ENCODE measurements around the gene KBTBD3. TPM values are rescaled to one million over a fixed set of nuclear protein-coding genes. Genes with fewer than 3 reads are reported as not detected.
A peak's percentile ranks its signal among the peaks of the same experiment; 100 is the strongest.

The KBTBD3 gene, protein sequence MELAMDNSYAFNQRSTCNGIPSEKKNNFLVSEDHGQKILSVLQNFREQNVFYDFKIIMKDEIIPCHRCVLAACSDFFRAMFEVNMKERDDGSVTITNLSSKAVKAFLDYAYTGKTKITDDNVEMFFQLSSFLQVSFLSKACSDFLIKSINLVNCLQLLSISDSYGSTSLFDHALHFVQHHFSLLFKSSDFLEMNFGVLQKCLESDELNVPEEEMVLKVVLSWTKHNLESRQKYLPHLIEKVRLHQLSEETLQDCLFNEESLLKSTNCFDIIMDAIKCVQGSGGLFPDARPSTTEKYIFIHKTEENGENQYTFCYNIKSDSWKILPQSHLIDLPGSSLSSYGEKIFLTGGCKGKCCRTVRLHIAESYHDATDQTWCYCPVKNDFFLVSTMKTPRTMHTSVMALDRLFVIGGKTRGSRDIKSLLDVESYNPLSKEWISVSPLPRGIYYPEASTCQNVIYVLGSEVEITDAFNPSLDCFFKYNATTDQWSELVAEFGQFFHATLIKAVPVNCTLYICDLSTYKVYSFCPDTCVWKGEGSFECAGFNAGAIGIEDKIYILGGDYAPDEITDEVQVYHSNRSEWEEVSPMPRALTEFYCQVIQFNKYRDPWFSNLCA
- total RNA-seq (2022) (2.9 and 5.1 TPM in 2 replicates), Bru-seq, nascent RNA (percentile 50 among the genes with signal in this experiment), BruChase-seq, experiment 1, labeled RNA remaining after a 6-hour chase (percentile 39 among the genes with signal in this experiment), BruChase-seq, experiment 2, labeled RNA remaining after a 2-hour chase (percentile 55 among the genes with signal in this experiment)
- long read RNA-seq, transcript KBTBD3-205 (4 exons, 2,682 nt), result major isoform, 5 of 8 reads
- long read RNA-seq, partial matches to known transcripts, result 0 of 8 reads
- long read RNA-seq, other reads (novel, unspliced or antisense), result 1 of 8 reads

DNA sequence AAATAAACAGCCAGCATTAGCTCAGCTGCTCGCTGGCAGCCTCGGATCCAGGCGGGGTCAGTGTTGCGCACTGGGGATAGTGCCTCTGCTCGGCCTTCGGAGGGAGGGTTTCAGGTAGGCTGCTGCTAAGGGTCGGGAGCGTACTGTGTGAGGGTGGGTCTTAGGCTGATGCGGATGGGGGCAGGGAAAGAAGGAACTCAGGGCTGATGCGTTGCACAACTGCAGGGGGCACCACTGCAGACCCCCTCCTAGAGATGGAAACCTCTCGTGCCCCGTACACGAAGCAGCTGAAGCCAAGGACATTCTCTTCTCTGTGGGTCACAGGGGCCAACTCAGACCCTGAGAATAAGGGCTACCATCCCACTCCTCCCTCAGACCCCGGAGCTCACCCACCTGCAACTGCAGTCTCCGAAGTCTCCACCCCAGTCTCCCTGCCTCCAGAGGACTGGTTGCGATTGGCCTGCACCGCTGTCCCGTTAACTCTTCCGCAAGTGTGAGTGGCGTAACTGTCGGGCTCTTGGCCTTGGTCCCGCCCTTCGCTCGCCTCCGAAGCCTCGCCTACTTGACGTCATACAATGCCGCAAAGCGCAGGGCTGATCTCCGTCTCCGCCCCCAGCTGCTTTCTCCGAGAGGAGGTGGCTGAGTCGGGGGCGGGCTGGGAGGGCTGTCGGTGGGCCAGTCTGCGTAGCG lies at the start of gene KBTBD3:
Gene KBTBD3, minus strand, starts transcription at position 429 of the 690 bp plus-strand sequence. CDS start 18,250 bp downstream, outside the sequence.
- peak; percentile 99 for DNase-seq (ENCODE audit: unreplicated experiment)
- H3K27ac Mint-ChIP-seq (ENCODE audit: low read depth, unreplicated experiment), result peak within 1 kb of the TSS; percentile 97
- peak within 1 kb of the TSS; percentile 88 for H3K4me3 Mint-ChIP-seq (ENCODE audit: unreplicated experiment)
- no TSS peak for BruUV-seq (replicated peaks)
- H3K36me3 Mint-ChIP-seq (ENCODE audit: insufficient read depth, unreplicated experiment), result peaks cover 21% of the 10 kb centered on the region
- H3K4me1 Mint-ChIP-seq (ENCODE audit: insufficient read depth, unreplicated experiment), result peaks cover 33% of the 10 kb centered on the region
- H3K27me3 Mint-ChIP-seq (ENCODE audit: insufficient read depth, unreplicated experiment), result no peaks in the 10 kb centered on the region
- intact Hi-C loops (cut with micrococcal nuclease), result loop anchor here (1.0 kb wide), 1 partner anchor 55 kb away; the partner anchor contains the start of gene MSANTD4
- CTCF ChIA-PET, result interaction anchor here (0.6 to 0.7 kb wide), 6 partner anchors 33 to 1752 kb away, joined by 3 to 4 read pairs (median 3); no protein-coding TSS in a partner anchor
- POLR2A ChIA-PET, result interaction anchor here (0.5 to 4.5 kb wide), 19 partner anchors 8 to 1404 kb away, joined by 3 to 28 read pairs (median 4); partner anchors contain the start of gene MSANTD4
- TF ChIP-seq, protein P1, sequence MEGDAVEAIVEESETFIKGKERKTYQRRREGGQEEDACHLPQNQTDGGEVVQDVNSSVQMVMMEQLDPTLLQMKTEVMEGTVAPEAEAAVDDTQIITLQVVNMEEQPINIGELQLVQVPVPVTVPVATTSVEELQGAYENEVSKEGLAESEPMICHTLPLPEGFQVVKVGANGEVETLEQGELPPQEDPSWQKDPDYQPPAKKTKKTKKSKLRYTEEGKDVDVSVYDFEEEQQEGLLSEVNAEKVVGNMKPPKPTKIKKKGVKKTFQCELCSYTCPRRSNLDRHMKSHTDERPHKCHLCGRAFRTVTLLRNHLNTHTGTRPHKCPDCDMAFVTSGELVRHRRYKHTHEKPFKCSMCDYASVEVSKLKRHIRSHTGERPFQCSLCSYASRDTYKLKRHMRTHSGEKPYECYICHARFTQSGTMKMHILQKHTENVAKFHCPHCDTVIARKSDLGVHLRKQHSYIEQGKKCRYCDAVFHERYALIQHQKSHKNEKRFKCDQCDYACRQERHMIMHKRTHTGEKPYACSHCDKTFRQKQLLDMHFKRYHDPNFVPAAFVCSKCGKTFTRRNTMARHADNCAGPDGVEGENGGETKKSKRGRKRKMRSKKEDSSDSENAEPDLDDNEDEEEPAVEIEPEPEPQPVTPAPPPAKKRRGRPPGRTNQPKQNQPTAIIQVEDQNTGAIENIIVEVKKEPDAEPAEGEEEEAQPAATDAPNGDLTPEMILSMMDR (IDR thresholded peaks at IDR 0.05; ENCODE audit: unreplicated experiment), result no peak
- H3K9me3 Mint-ChIP-seq (ENCODE audit: unreplicated experiment), result no peaks in the 10 kb centered on the region

DNA sequence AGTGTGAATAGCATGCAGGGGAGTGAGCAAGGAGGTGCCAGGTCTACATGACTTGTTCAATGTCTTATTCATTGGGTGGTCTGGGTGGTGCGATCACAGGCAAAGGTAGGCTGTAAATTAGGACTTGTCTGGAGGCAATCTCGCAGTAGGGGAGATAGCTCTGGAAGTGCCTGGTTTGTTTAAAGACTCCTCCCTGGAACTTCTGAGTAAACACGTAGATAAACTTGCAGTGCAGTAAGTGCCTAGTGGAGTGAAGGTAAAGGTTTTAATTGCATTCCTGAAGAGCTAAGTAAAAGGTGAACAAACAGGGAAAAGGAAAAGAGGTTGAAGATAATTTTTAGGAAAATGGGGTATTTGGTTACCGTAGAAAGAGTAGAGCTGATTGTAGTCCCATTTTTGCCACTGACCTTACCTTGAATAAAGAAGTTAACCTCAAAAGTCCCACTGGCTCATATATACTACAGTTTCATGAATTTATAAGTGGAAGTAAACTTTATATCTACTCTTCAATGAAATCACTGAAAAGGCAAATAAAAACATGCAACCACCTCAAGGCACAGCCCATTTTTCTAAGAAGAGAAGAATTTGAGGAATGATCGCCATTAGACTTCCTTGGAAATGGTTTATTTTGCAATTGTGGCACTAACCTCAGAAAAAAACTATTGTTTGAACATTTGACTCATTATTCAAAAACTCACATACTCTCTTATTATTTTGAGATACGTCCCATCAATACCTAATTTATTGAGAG lies 44.6 kb upstream of the KBTBD3 start:
- no peaks in the 10 kb centered on the region for H3K9me3 Mint-ChIP-seq (ENCODE audit: unreplicated experiment)
- TF ChIP-seq, protein P1 (IDR thresholded peaks at IDR 0.05; ENCODE audit: unreplicated experiment), result no peak
- DNase-seq (ENCODE audit: unreplicated experiment), result no peak
- no peaks in the 10 kb centered on the region for H3K36me3 Mint-ChIP-seq (ENCODE audit: insufficient read depth, unreplicated experiment)
- BruUV-seq (replicated peaks), result no TSS peak
- no peaks in the 10 kb centered on the region for H3K4me1 Mint-ChIP-seq (ENCODE audit: insufficient read depth, unreplicated experiment)
- peaks cover 18% of the 10 kb centered on the region for H3K27me3 Mint-ChIP-seq (ENCODE audit: insufficient read depth, unreplicated experiment)
- ChIA-PET CTCF (interaction anchor here (0.5 to 1.0 kb wide), 2 partner anchors 12 to 115 kb away, joined by 3 read pairs; no protein-coding TSS in a partner anchor), POLR2A (no interaction called here)
- intact Hi-C loops (cut with micrococcal nuclease), result no loop called here
- no peak overlapping the region for H3K4me3 Mint-ChIP-seq (ENCODE audit: unreplicated experiment)
- no peak overlapping the region for H3K27ac Mint-ChIP-seq (ENCODE audit: low read depth, unreplicated experiment)

DNA sequence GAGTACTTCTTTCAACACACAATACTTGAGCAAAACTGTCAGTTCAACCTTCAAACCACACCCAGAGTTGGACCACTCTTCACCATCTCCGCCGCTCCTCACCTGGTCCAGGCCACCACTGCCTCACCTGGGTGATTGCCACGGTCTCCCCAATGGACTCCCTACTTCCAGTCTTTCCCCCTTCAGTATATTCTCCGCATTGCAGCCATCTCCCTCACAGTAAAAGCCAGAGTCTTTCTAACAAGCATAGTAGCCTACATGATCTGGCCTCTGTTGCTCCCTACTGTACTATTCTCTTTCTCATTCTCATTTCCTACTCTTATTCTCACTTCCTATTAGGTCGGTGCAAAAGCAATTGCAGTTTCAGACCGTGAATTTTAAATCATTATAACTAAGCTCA lies 28.8 kb upstream of the KBTBD3 start:
- H3K4me3 Mint-ChIP-seq (ENCODE audit: unreplicated experiment), result no peak overlapping the region
- no peaks in the 10 kb centered on the region for H3K4me1 Mint-ChIP-seq (ENCODE audit: insufficient read depth, unreplicated experiment)
- ChIA-PET CTCF (interaction anchor here (0.9 kb wide), 1 partner anchor 19 kb away, joined by 3 read pairs; no protein-coding TSS in a partner anchor), POLR2A (no interaction called here)
- TF ChIP-seq, protein P1 (IDR thresholded peaks at IDR 0.05; ENCODE audit: unreplicated experiment), result no peak
- H3K36me3 Mint-ChIP-seq (ENCODE audit: insufficient read depth, unreplicated experiment), result peaks cover 5% of the 10 kb centered on the region
- DNase-seq (ENCODE audit: unreplicated experiment), result no peak
- H3K27me3 Mint-ChIP-seq (ENCODE audit: insufficient read depth, unreplicated experiment), result no peaks in the 10 kb centered on the region
- H3K9me3 Mint-ChIP-seq (ENCODE audit: unreplicated experiment), result no peaks in the 10 kb centered on the region
- no peak overlapping the region for H3K27ac Mint-ChIP-seq (ENCODE audit: low read depth, unreplicated experiment)
- no TSS peak for BruUV-seq (replicated peaks)
- intact Hi-C loops (cut with micrococcal nuclease), result no loop called here
